ENCODE measurements around the gene RABEPK.

GRCh38 chr9:125254231-125254630 lies 53.9 kb downstream of the RABEPK start:
- TF ChIP-seq CTCF (conservative IDR thresholded peaks at IDR 0.05; ENCODE audit: low read depth, low read length) (no peak), EZH2 (IDR thresholded peaks at IDR 0.05; ENCODE audit: borderline replicate concordance, low read depth, low read length, poor library complexity, severe bottlenecking) (no peak)

Data from A673 (cell line).